Epithelial cell of alveolus of lung (primary cell): Measurements from ENCODE around the gene NPW. TPM values are rescaled to one million over a fixed set of nuclear protein-coding genes. Genes with fewer than 3 reads are reported as not detected.

ENCODE experiments used
- total RNA-seq: library from RNA; depleted of rRNA; stranded (reverse); fragments of >200 nt; gene quantifications from 2 replicates; pipeline ENCODE4 v1.2.1, GENCODE V29; 2015

NPW gene
- 5.6 and 6.6 TPM in 2 replicates for total RNA-seq

GRCh38 chr16:2019518-2019920 lies at the start of gene NPW:
NPW (plus strand) TSS chr16:2019785.

GRCh38 chr16:1971796-1972489 lies 47.6 kb upstream of the NPW start, which contains the start of gene TBL3:
TBL3 (plus strand) TSS chr16:1972053; CDS start chr16:1972165, 112 bp downstream.

DNA sequence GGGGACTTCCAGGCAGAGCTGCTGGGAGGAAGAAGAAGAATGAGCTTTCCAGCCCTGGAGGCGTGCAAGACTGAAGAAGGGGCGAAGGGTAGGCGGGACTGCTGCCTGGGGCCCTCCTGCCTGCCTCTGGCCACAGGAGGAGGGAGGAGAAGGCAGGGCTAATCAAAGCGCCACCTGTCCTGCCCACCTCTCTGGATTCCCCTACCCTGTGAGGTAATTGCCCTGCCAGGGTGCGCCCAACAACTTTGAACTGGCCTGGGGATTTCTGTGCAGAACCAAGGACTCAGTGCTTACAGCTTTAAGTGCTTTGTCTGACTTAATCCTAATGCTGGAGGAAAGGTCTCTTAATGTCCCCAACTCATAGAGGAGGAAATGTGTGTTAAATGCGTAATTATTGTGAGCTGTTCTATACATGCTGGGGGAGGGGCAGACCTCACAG lies 38.2 kb upstream of the NPW start, which contains the start of gene NOXO1:
Gene NOXO1, minus strand, starts transcription at position 72 of the 439 bp plus-strand sequence. CDS start 290 bp downstream, outside the sequence.

DNA sequence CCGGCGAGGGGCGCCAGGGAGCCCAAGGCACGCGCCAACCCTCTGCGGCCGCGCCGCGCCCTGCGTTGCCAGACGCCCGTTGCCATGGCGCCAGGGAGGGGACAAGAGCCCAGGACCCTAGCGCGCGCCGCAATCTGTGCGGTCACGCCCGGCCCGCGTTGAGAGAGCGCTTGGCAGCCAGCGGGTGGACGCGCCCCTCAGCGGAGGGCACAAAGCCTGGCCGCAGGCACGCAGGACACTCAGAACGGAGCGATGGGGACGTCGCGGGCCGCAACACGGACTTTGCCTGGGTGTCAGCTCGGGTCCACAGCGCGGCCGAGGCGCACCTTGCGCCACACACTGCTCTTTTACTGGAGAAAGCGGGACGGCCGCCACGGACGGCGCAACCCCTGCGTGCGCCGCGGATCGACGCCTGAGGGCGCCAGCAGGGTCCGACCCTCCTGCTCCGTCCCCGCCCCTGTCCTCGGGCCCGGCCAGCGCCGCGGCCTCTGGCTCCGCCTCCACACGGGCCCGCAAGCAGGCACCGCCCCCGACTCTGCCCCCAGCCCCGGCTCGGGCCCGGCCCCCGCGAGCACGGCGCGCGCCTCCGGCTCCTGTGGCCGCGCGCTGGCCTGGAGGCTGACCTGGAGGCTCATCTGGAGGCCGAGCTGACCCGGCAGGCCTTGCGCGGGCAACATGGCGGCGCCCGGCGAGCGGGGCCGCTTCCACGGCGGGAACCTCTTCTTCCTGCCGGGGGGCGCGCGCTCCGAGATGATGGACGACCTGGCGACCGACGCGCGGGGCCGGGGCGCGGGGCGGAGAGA lies 35.8 kb upstream of the NPW start, which contains the start of gene GFER:
Gene GFER, plus strand, starts transcription at position 650 of the 803 bp plus-strand sequence. Its CDS starts 26 bp downstream, at position 676.

GRCh38 chr16:1989209-1990100 lies 30.1 kb upstream of the NPW start, which contains the start of gene SYNGR3:
SYNGR3 (plus strand) TSS chr16:1989970; CDS start chr16:1990103, 133 bp downstream.

DNA sequence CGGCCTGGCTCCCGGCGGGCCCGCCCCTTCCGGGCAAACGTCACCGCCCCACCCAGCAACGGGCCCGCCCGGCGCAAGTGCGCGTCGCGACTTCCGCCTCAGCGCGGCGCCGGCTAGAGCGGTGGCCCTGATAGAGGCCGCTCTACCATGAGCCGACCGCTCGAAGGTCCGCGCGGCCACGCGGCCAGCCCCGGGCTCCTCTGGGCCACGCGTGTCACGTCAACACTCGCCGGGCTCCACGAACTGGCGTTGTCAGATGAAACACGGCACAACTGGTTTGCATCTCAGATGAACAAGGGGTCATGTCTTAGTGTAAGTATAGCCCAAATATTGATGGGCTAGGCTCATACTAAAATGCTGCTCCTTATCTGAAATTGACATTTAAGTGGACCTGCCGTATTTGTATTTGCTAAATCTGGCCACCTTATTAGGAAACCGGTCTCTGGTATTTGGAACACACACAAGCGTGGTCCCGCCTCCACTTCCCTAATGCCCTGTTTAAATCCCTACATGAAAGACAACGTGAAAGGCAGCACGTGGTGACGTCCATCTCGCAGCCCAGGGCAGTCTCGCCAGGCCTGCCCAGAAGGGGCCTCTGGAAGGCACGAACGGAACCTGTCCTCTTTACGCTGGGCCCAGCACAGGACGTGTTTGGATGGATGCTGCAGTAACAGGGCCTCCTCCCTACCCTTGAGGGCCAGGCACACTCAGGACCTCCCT lies 9.6 kb upstream of the NPW start, which contains the start of gene ZNF598:
Gene ZNF598, minus strand, starts transcription at position 31 of the 720 bp plus-strand sequence.

DNA sequence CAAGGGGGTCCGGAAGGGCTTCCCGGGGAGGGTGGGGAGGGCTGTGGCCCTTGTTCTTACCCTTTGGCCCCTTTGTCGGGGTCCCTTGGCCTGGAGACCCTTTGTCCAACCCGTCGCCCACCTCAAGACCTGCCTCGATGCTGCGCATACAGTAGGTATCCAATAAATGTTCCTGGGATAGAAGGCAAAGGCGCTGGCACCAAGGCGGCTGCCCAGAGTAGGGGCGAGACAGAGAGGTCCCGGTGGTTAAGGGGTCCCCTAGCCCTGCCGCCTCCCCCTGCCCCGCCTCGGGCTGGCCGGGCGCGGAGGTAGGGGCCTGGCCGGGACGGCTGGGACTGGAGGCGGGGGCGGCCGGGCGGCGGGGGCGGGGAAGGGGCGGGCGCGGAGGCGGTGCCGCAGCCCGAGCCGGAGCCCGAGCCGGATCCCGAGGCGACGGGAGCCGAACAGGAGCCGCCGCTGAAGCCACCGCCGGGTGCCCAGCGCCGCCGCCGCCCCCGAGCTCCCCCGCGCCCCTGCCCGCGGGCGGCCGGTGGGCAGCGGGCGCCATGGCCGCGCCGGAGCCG lies 7.0 kb downstream of the NPW start, which contains the start of gene NHERF2:
Gene NHERF2, plus strand, starts transcription at position 442 of the 563 bp plus-strand sequence. Its CDS starts 104 bp downstream, at position 546.

GRCh38 chr16:2047330-2048115 lies 27.9 kb downstream of the NPW start, which contains the start of the genes NTHL1 and TSC2:
NTHL1 (minus strand) TSS chr16:2047834; CDS start chr16:2047823, 11 bp downstream.
TSC2 (plus strand) TSS chr16:2047985; CDS start chr16:2048616, 631 bp downstream.

Other genes with a start within 250 kb of the NPW start
- gene NME3, start 248.2 kb upstream of the NPW start, total RNA-seq = 70.7 and 98.0 TPM in 2 replicates
- gene EME2, start 247.0 kb upstream of the NPW start, total RNA-seq = 3.2 and 8.9 TPM in 2 replicates
- gene MRPS34, start 246.7 kb upstream of the NPW start, total RNA-seq = 96.9 and 118 TPM in 2 replicates
- 25.3 and 62.7 TPM in 2 replicates for gene SPSB3, start 237.2 kb upstream of the NPW start, total RNA-seq
- 112 and 137 TPM in 2 replicates for gene NUBP2, start 236.8 kb upstream of the NPW start, total RNA-seq
- not detected in 2 replicates for gene IGFALS, start 226.1 kb upstream of the NPW start, total RNA-seq
- 13.3 and 24.7 TPM in 2 replicates for gene HAGH, start 193.0 kb upstream of the NPW start, total RNA-seq
- gene FAHD1, start 192.6 kb upstream of the NPW start, total RNA-seq = 22.0 and 61.2 TPM in 2 replicates
- 0.08 TPM in 1 of 2 replicates, not detected in the other for gene MEIOB, start 147.6 kb upstream of the NPW start, total RNA-seq
- gene HS3ST6, start 101.4 kb upstream of the NPW start, total RNA-seq = not detected in 2 replicates
- gene MSRB1, start 76.6 kb upstream of the NPW start, total RNA-seq = 7.4 and 10.2 TPM in 2 replicates
- not detected in 2 replicates for gene RPL3L, start 65.1 kb upstream of the NPW start, total RNA-seq
- gene NDUFB10, start 60.2 kb upstream of the NPW start, total RNA-seq = 289 and 350 TPM in 2 replicates
- 3,892 and 6,799 TPM in 2 replicates for gene RPS2, start 55.0 kb upstream of the NPW start, total RNA-seq
- not detected in 2 replicates for gene RNF151, start 52.9 kb upstream of the NPW start, total RNA-seq
- gene TBL3, start 47.7 kb upstream of the NPW start, total RNA-seq = 51.7 and 71.4 TPM in 2 replicates
- not detected in 2 replicates for gene NOXO1, start 38.3 kb upstream of the NPW start, total RNA-seq
- gene GFER, start 35.6 kb upstream of the NPW start, total RNA-seq = 15.6 and 25.9 TPM in 2 replicates
- gene SYNGR3, start 29.8 kb upstream of the NPW start, total RNA-seq = 5.4 and 7.6 TPM in 2 replicates
- gene ZNF598, start 10.0 kb upstream of the NPW start, total RNA-seq = 33.7 and 41.0 TPM in 2 replicates
- gene NHERF2, start 7.1 kb downstream of the NPW start, total RNA-seq = 56.8 and 85.8 TPM in 2 replicates
- gene NTHL1, start 28.0 kb downstream of the NPW start, total RNA-seq = 25.9 and 28.7 TPM in 2 replicates
- 33.1 and 51.4 TPM in 2 replicates for gene TSC2, start 28.2 kb downstream of the NPW start, total RNA-seq
- 72.0 and 175 TPM in 2 replicates for gene PKD1, start 116.1 kb downstream of the NPW start, total RNA-seq
- 0.91 and 3.3 TPM in 2 replicates for gene RAB26, start 128.8 kb downstream of the NPW start, total RNA-seq
- 65.8 and 73.5 TPM in 2 replicates for gene TRAF7, start 136.0 kb downstream of the NPW start, total RNA-seq
- under 0.01 and 0.08 TPM in 2 replicates for gene CASKIN1, start 176.8 kb downstream of the NPW start, total RNA-seq
- 38.7 and 61.3 TPM in 2 replicates for gene MLST8, start 185.7 kb downstream of the NPW start, total RNA-seq
- gene BRICD5, start 191.1 kb downstream of the NPW start, total RNA-seq = 0.13 and 1.2 TPM in 2 replicates
- gene PGP, start 195.1 kb downstream of the NPW start, total RNA-seq = 4.1 and 16.3 TPM in 2 replicates
- gene E4F1, start 203.8 kb downstream of the NPW start, total RNA-seq = 16.4 and 37.3 TPM in 2 replicates
- 0.13 and 6.4 TPM in 2 replicates for gene DNASE1L2, start 216.7 kb downstream of the NPW start, total RNA-seq
- gene ECI1, start 231.8 kb downstream of the NPW start, total RNA-seq = 34.8 and 38.7 TPM in 2 replicates
- 169 and 188 TPM in 2 replicates for gene RNPS1, start 248.3 kb downstream of the NPW start, total RNA-seq